ENCODE data around the gene THRAP3.

THRAP3 gene

DNA sequence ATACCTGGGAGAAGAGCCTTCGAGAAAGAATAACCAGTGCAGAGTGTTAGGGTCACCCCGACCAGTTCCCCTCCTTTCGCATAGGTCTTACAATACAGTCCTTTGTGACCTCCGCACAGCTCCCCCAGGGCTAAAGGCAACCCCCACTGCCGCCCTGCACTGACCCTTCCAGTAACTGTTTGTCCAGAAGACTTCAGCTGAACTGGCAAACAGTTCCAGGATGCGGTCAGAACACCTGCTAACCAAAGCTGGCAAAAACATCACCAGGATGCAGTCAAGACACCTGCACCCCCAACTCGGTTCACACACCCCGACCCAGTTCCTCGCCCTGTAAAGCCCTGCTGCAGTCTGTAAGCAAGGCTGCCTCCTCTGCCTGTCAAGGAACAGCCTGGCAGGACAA lies 105.6 kb downstream of the THRAP3 start:
- no peak for DNase-seq

DNA sequence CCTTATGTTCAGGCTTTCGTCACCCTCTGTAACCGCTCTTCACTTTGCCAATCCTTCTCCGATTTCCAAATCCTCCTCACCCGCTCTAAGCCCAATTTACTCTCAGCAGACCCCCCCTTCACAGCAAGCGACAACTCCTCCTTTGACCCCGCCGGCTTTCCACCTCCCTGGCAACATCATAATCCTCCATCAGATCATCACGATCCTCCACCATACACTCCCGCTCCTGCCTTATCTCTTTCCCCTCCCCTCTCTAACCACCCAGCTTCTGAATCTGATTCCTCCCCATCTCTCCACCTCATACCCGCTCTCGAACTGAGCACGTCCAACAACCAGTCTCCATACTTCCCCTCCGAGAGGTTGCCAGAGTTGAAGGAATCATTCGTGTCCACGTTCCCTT lies 106.7 kb downstream of the THRAP3 start:
- DNase-seq: no peak

GRCh38 chr1:36337830-36338229 lies 113.6 kb downstream of the THRAP3 start:
- DNase-seq: no peak

DNA sequence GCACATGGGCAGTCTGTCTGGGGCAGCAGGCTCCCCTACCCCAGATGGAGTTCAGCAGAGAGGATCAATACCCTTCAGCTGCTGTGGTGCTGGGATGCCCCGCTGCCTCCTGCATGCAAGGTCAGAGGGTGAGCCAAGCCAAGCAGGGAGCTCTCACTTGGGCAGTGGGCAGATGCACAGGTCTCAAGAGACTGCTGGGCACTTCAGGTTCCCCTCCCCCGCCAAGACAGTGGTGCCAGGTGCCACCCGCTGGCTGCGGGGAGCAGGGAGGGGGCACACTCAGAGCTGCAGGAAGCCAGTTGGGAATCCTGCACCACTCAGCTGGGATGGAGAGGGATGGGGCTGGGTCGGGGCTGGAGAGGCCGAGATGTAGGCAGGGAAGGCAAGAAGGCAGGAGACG lies 115.0 kb downstream of the THRAP3 start:
- DNase-seq: no peak

DNA sequence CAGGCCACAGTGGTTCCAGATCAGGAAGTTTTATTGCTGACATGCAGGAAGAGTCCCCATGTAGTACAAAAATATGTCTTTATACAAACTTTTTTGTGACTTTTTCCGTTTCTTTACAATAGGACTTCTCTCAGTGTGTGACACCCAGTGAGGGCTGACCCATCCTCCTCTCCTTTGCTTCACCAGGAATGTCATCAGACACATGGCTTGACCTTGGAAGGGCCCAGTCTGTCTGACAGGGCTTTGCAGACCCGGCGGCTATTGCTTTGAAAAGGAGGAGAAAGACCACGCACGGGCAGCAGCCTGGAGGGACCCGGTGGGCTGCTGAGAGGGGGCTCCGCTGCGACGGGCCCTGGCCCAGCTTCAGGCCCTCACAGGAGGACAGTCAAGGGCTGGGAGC lies 115.4 kb downstream of the THRAP3 start:
- no peak for DNase-seq

GRCh38 chr1:36341626-36342320 lies 117.5 kb downstream of the THRAP3 start:
- DNase-seq: no peak

GRCh38 chr1:36342426-36343185 lies 118.4 kb downstream of the THRAP3 start:
- DNase-seq: no peak

- no peak for DNase-seq
Measured at GRCh38 chr1:36343651-36344394, 119.6 kb downstream of the THRAP3 start.

DNA sequence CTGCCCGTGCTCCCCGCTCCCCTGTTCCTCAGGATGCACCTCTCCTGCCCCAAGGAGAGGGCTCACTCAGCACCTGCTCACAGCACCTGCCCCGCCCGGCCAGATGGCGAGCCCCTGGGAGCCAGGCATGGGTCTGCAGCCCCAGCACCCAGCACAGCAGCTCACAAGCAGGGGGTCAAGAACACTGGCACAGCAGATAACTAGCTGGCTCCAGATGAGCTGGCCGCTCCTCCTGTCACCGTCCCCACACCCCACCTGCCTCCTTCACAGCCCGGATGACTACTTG lies 120.1 kb downstream of the THRAP3 start:
- DNase-seq: no peak

DNA sequence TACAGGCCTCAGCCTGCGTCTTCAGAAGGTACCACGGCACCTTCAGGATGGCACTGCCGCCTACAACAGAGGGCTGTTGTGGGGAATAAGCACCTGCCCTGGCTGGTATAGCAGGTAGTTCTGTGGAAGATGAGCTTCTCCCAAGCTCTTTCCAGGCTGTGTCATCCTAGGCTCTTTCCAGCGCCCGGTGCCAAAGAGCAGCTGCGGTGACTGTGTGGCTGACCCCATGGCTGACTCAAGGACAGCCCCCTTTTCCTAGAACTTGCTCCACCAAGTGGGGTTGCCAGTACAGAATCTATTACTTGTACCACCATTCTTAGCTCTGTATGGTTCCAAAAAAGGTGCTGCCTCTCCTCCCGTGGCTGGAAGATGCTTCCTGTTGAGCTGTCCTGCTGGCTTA lies 121.1 kb downstream of the THRAP3 start:
- no peak for DNase-seq

GRCh38 chr1:36346741-36347370 lies 122.6 kb downstream of the THRAP3 start:
- DNase-seq: no peak

GRCh38 chr1:36349241-36349671 lies 125.0 kb downstream of the THRAP3 start:
- no peak for DNase-seq

- DNase-seq: no peak
Measured at GRCh38 chr1:36349839-36350238, 125.6 kb downstream of the THRAP3 start.

DNA sequence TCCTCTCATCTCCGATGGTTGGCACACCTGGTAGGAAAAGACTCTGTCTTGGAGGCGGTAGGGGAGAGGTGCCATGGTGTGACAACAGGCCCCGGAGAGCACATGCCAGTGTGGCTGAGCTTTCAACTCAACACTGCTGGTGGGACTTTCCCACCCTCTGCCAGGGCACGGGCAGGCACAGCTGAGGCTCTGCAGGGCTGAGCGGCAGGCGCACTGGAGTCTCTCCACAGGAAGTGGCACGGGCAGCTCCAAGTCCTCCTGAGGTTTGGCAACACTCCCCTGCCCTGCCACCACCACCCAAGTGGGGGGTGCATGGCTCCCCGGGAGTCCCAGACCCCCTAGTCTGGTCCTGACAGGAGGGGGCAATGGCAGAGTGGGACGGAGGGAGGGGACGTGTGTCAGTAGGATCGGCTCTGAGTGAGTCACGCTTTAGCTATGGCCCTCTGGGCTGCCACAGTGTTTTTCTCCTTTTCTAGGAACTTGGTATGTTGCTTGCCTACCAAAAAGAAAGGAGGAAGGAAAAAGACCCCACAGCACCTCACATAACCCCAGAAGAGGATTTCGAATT lies 126.5 kb downstream of the THRAP3 start:
- DNase-seq: no peak

- DNase-seq: no peak
Measured at GRCh38 chr1:36351227-36351977, 127.2 kb downstream of the THRAP3 start.

DNA sequence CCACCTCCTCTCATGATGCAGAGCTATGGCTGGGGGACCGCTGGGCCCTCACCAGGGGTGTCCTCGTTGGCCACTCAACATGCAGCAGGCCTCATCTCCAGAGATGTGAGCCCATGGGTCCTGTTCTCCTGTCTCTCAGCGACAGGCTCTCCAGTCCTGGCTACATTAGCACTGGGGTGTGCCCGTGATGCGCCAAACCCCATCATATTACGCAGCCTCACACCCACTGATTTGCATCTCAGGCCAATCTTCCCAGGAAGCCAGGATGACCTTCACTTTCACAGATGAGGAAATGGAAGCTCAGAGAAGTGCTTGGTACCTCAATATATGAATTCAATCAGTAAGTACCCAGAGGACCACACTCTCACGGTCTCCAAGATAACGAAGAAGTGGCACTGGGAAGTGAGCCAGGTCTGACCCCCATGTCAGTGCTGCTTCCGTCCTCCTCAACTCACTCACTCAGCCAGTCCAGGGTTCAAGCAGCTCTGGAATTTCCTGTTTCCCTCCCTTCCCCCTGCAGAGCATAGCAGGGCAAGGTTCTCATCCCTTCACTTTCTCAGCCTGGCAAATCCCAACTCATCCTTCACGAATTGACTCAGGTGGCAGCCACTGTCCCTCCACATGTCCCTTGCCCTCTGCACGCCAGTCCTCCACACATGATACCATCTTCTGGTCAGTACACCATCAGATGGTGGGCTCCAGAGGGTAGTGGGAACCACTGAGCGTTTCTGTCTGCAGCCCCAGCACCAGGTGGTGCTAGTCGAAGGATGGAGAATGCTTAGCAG lies 128.1 kb downstream of the THRAP3 start:
- DNase-seq: no peak

DNA sequence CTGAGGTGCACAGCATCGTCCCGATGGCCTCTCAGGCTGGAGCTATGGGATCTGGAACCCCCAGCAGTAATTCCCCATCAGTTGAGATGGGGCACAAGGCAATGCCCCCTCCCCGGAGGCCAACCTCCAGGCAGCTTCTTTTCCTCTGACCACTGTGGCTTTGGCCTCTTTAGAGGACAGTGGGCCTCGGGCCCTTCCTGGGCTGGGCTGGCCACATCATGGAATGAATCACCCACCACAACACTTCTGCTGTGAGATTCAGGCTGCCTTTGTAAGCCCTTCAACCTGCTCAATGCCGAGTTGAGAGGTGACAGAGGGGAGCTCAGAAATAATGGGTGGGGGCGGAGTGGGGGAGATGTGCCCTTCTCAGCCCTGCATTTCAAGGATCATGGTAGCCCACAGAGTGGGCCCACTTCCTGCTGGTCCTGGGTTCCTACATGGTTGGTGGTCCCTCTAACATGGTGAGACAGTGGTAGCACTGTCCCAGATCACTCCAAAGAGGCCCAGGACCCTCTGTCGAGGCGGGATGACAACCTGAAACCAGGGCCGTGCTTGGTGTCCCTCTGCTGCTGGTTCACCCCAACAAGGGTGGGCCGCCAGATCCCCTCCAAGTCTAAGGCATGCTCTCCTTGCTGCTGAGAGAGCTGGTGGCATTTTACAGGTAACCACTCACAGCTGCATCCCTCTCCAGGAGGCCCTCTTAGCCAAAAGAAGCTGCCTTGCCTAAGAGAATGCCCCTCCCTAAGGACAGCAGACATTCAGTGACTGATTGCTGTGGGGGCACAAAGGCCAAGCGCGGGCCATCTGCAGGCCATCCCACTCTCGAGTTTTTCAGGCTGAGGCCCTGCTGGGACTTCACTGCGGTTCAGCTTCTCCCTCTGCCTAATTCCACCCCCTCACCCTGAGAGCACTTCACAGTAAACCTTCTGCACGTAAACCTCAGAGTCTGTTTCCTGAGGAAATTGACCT lies 129.0 kb downstream of the THRAP3 start:
- DNase-seq: no peak

GRCh38 chr1:36354486-36354885 lies 130.2 kb downstream of the THRAP3 start:
- no peak for DNase-seq
